HCT116 (cell line): ENCODE data around the gene FAM168B. TPM values are rescaled to one million over a fixed set of nuclear protein-coding genes. Genes with fewer than 3 reads are reported as not detected.

Source experiments
- ATAC-seq: fragments of 200-7000 bp; cut with Tn5 transposase; 2 replicates; pipeline ENCODE4 v1.9.1; 2020; ENCODE audit warnings: mild to moderate bottlenecking, moderate library complexity
- BruUV-seq: library from RNA; stranded (reverse); fragments of 400-500 nt; replicated peaks from 2 replicates; lab custom pipeline; 2021; lab: Mats Ljungman, UMichigan
- CTCF ChIA-PET: fragments of 300-600 bp; sonication (Branson Sonifier 250); formaldehyde crosslinking; loops from one replicate; lab custom pipeline; 2021; ENCODE audit warnings: antibody characterized with exemption; lab: Charles Lee
- POLR2A ChIA-PET: fragments of 300-600, 350-600 bp; sonication (Branson Sonifier 250); formaldehyde crosslinking; loops from one replicate; lab custom pipeline; 2021; ENCODE audit warnings: antibody characterized with exemption; lab: Charles Lee
- RAD21 ChIA-PET, 2 experiments: fragments of 300-600 bp; sonication (Branson Sonifier 250); formaldehyde crosslinking; loops; one replicate each; lab custom pipeline; 2023; ENCODE audit warnings: low total read pairs in 2 of 2; ENCODE audit not compliant: uncharacterized antibody in 2 of 2, unreplicated experiment in 2 of 2, low non-redundant PET in 1 of 2; lab: Charles Lee
- DNase-seq: peaks from one replicate; pipeline ENCODE4 v3.0.0-alpha.2; 2010; ENCODE audit warnings: low read depth, low spot score
- H2AFZ ChIP-seq: fragments of 200-600 bp; shearing (Covaris generic), sonication (generic); 2 replicates; pipeline ENCODE4 v1.6.1; 2017; ENCODE audit warnings: low read depth, mixed run types, mixed read lengths, antibody characterized with exemption, low read length; ENCODE audit not compliant: poor library complexity, severe bottlenecking
- H3K27ac ChIP-seq: 2 replicates; pipeline ENCODE4 v1.5.1; 2012; ENCODE audit warnings: low read depth, low read length
- H3K27me3 ChIP-seq: fragments of 200-600 bp; sonication (generic); 2 replicates; pipeline ENCODE4 v1.6.1; 2016; ENCODE audit warnings: mixed run types, low read length, mixed read lengths; ENCODE audit not compliant: insufficient read depth
- H3K36me3 ChIP-seq, 2 experiments: fragments of 200-500 bp in 1 of 2; fragments of 200-600 bp in 1 of 2; sonication (Bioruptor generic) in 1 of 2; sonication (generic) in 1 of 2; 2 replicates each; pipeline versions ENCODE4 v1.5.1 to v1.6.1; 2014 to 2016; ENCODE audit warnings: low read length in 2 of 2, inconsistent platforms in 1 of 2, mixed read lengths in 1 of 2, mixed run types in 1 of 2; ENCODE audit not compliant: insufficient read depth in 2 of 2, control insufficient read depth in 1 of 2
- H3K4me1 ChIP-seq, 2 experiments: fragments of 200-600 bp in 1 of 2; sonication (generic) in 1 of 2; 2 replicates each; pipeline versions ENCODE4 v1.5.1 to v1.6.1; 2012 to 2017; ENCODE audit warnings: low read length in 2 of 2, inconsistent platforms in 1 of 2, mild to moderate bottlenecking in 1 of 2, mixed read lengths in 1 of 2, mixed run types in 1 of 2, moderate library complexity in 1 of 2; ENCODE audit not compliant: insufficient read depth in 2 of 2, control insufficient read depth in 1 of 2
- H3K4me2 ChIP-seq: fragments of 200-600 bp; sonication (generic); 2 replicates; pipeline ENCODE4 v1.6.1; 2017; ENCODE audit warnings: mixed run types, low read length, mixed read lengths
- H3K4me3 ChIP-seq, 2 experiments: fragments of 200-600 bp in 1 of 2; sonication (generic) in 1 of 2; replicated peaks in 1 of 2; 2 replicates each; pipeline ENCODE4 v1.5.1; 2011 to 2016; ENCODE audit warnings: low read length in 2 of 2, control low read depth in 1 of 2, low read depth in 1 of 2, mild to moderate bottlenecking in 1 of 2, mixed read lengths in 1 of 2, mixed run types in 1 of 2
- H3K79me2 ChIP-seq: fragments of 200-600 bp; sonication (generic); 2 replicates; pipeline ENCODE4 v1.6.1; 2017; ENCODE audit warnings: mild to moderate bottlenecking, mixed run types, low read length, moderate library complexity, mixed read lengths; ENCODE audit not compliant: insufficient read depth
- H3K9ac ChIP-seq: fragments of 200-600 bp; sonication (generic); 2 replicates; pipeline ENCODE4 v1.6.1; 2016; ENCODE audit warnings: low read length, mixed read lengths
- H3K9me2 ChIP-seq: fragments of 200-600 bp; sonication (generic), shearing (Covaris generic); 2 replicates; pipeline ENCODE4 v1.6.1; 2017; ENCODE audit warnings: mixed run types, mild to moderate bottlenecking, moderate library complexity; ENCODE audit not compliant: insufficient read depth
- H3K9me3 ChIP-seq, 2 experiments: fragments of 200-500 bp in 1 of 2; fragments of 200-600 bp in 1 of 2; sonication (Bioruptor generic) in 1 of 2; sonication (generic) in 1 of 2; 2 replicates each; pipeline ENCODE4 v1.6.1; 2014 to 2017; ENCODE audit warnings: low read length in 2 of 2, mixed read lengths in 2 of 2, inconsistent platforms in 1 of 2, low read depth in 1 of 2, mild to moderate bottlenecking in 1 of 2, mixed run types in 1 of 2, moderate library complexity in 1 of 2; ENCODE audit not compliant: control insufficient read depth in 1 of 2, insufficient read depth in 1 of 2
- H4K20me1 ChIP-seq: fragments of 200-600 bp; sonication (generic), shearing (Covaris generic); 2 replicates; pipeline ENCODE4 v1.6.1; 2017; ENCODE audit warnings: mixed run types, mild to moderate bottlenecking, moderate library complexity; ENCODE audit not compliant: insufficient read depth
- CBX3 ChIP-seq: IDR thresholded peaks from 2 replicates; pipeline ENCODE4 v1.6.1; 2012; ENCODE audit warnings: low read depth
- CEBPB ChIP-seq: IDR thresholded peaks from 2 replicates; pipeline ENCODE4 v1.6.1; 2012; ENCODE audit warnings: low read depth
- CTCF ChIP-seq, 3 experiments: fragments of 200-600 bp in 1 of 3; sonication (generic) in 1 of 3; IDR thresholded peaks in 2 of 3; conservative IDR thresholded peaks in 1 of 3; 2 replicates each; pipeline ENCODE4 v1.5.1; 2012 to 2017; ENCODE audit warnings: low read depth in 2 of 3, low read length in 2 of 3, antibody characterized with exemption in 1 of 3, borderline replicate concordance in 1 of 3, control low read depth in 1 of 3, mild to moderate bottlenecking in 1 of 3, mixed read lengths in 1 of 3, mixed run types in 1 of 3, moderate library complexity in 1 of 3; ENCODE audit not compliant: insufficient read depth in 1 of 3
- EZH2 ChIP-seq: fragments of 200-600 bp; sonication (generic); IDR thresholded peaks from 2 replicates; pipeline ENCODE4 v1.6.1; 2017; ENCODE audit warnings: antibody characterized with exemption, mixed run types
- RAD21 ChIP-seq: IDR thresholded peaks from 2 replicates; pipeline ENCODE4 v1.6.1; 2012; ENCODE audit warnings: low read depth, mild to moderate bottlenecking
- SIN3A ChIP-seq: IDR thresholded peaks from 2 replicates; pipeline ENCODE4 v1.6.1; 2012; ENCODE audit warnings: low read depth
- SRF ChIP-seq: IDR thresholded peaks from 2 replicates; pipeline ENCODE4 v1.6.1; 2012; ENCODE audit warnings: low read depth
- ZNF274 ChIP-seq: fragments of 200-500 bp; sonication (Bioruptor generic); IDR thresholded peaks from 2 replicates; pipeline ENCODE4 v1.6.1; 2014; ENCODE audit warnings: mild to moderate bottlenecking, low read depth, low read length, inconsistent platforms
- intact Hi-C: fragments of 100-400 bp; cut with micrococcal nuclease; formaldehyde crosslinking; loops from 2 replicates; pipeline ENCODE4 v1.10.0; 2022
- total RNA-seq: library from RNA; stranded (reverse); gene quantifications from one replicate; pipeline ENCODE4 v1.2.1, GENCODE V29; 2021; ENCODE audit not compliant: unreplicated experiment
- TF ChIP-seq, protein P1 (sequence below): IDR thresholded peaks from 2 replicates; pipeline ENCODE4 v1.6.1; 2012
- TF ChIP-seq, protein P2 (sequence below): IDR thresholded peaks from 2 replicates; pipeline ENCODE4 v1.6.1; 2012

Gene FAM168B
- total RNA-seq, 1 experiment from 2014 or later = 94.5 TPM

DNA sequence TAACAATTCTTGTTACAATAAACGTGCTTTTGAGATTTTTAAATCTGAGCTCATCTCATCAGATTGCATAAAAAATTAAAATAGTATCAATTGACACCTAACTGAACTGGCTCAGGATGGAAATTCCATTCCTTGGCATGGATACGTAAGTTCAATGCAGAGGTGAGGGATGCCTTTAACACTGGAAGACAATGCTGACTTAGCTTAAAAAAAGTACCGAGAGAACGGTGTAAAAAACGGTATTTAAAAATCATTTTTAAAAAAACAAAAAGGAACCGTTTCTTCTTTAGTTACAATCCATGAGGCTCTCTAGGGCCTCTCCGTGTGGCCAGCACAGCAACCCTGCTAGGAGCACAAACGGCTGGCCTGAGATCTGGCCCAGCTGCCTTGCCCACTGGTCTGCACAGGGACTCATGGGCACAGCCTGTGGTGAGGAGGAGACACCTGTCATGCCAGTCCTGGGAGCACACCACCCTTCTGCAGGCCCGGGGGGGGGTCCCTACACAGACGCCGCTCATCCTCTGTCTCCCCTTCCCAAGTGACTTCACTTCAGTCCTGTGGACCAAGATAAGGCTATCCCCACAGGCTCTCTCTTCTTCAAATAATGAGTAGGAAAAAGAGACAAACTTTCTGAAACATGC is 45.2 kb downstream of the FAM168B start:
- CTCF ChIA-PET = no interaction called here
- no peak for TF ChIP-seq SIN3A
- TF ChIP-seq SRF = no peak
- no peak for TF ChIP-seq EZH2
- TF ChIP-seq, protein P1, sequence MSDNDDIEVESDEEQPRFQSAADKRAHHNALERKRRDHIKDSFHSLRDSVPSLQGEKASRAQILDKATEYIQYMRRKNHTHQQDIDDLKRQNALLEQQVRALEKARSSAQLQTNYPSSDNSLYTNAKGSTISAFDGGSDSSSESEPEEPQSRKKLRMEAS = no peak
- TF ChIP-seq RAD21 = no peak
- TF ChIP-seq, protein P2, sequence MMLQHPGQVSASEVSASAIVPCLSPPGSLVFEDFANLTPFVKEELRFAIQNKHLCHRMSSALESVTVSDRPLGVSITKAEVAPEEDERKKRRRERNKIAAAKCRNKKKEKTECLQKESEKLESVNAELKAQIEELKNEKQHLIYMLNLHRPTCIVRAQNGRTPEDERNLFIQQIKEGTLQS = no peak
- TF ChIP-seq CTCF (IDR thresholded peaks at IDR 0.05 in 2 of 3, conservative IDR thresholded peaks at IDR 0.05 in 1 of 3; ENCODE audit: borderline replicate concordance in 1 of 3, insufficient read depth in 1 of 3, low read depth in 2 of 3, low read length in 2 of 3) = no peak
- TF ChIP-seq CBX3 = no peak
- TF ChIP-seq CEBPB = no peak
- TF ChIP-seq ZNF274 = no peak
- peaks cover 28% of the 10 kb centered on the region; the same call in 1 of the 2 replicates for H3K79me2 ChIP-seq
- DNase-seq = no peak
- no peaks in the 10 kb centered on the region for H3K9me3 ChIP-seq
- H3K4me1 ChIP-seq = no peaks in the 10 kb centered on the region
- ATAC-seq = no peak
- H3K9ac ChIP-seq = no peak overlapping the region
- no peak overlapping the region for H3K4me3 ChIP-seq
- H4K20me1 ChIP-seq = peaks cover 3% of the 10 kb centered on the region; the same call in 1 of the 2 replicates
- intact Hi-C loops = loop anchor here (5.0 kb wide), 1 partner anchor 251 kb away; no protein-coding TSS in a partner anchor
- RAD21 ChIA-PET = interaction anchor here in 1 of 2 experiments (0.6 kb wide), 1 partner anchor 25 kb away, joined by 3 read pairs; no protein-coding TSS in a partner anchor
- no peak overlapping the region for H3K4me2 ChIP-seq
- peaks cover 21 to 24% of the 10 kb centered on the region in 2 experiments; a peak in 3 of 4 replicates for H3K36me3 ChIP-seq
- no TSS peak for BruUV-seq
- H2AFZ ChIP-seq = no peak overlapping the region
- H3K9me2 ChIP-seq = no peaks in the 10 kb centered on the region
- POLR2A ChIA-PET = no interaction called here
- no peaks in the 10 kb centered on the region for H3K27me3 ChIP-seq
- H3K27ac ChIP-seq = no peak overlapping the region
